ENCODE data around the gene SIK3. TPM values are rescaled to one million over a fixed set of nuclear protein-coding genes. Genes with fewer than 3 reads are reported as not detected.

Gene SIK3
- total RNA-seq, 4 donors from 2014 or later = 14.1 to 77.0 (median 40.7) TPM

- Histone ChIP-seq H3K27me3 (no peaks in the 10 kb centered on the region), H3K4me3 (no peak overlapping the region), H3K36me3 (no peaks in the 10 kb centered on the region), H3K27ac (no peak overlapping the region), H3K9me3 (no peaks in the 10 kb centered on the region), H3K4me1 (no peaks in the 10 kb centered on the region)
- no peak for TF ChIP-seq POLR2A (IDR thresholded peaks at IDR 0.05)
- TF ChIP-seq CTCF (IDR thresholded peaks at IDR 0.05) = no peak
- intact Hi-C loops (cut with DNase I; ENCODE audit: low total_unique reads) = no loop called here
- DNase-seq = no peak
Measured at GRCh38 chr11:117005758-117006157, 92.5 kb downstream of the SIK3 start.

GRCh38 chr11:117002639-117003299, 95.5 kb downstream of the SIK3 start:
- no peak for DNase-seq
- no peaks in the 10 kb centered on the region for H3K36me3 ChIP-seq
- H3K4me3 ChIP-seq = no peak overlapping the region
- H3K9me3 ChIP-seq = no peaks in the 10 kb centered on the region
- intact Hi-C loops (cut with DNase I; ENCODE audit: low total_unique reads) = no loop called here
- no peak for TF ChIP-seq POLR2A (IDR thresholded peaks at IDR 0.05)
- TF ChIP-seq CTCF (IDR thresholded peaks at IDR 0.05) = no peak
- no peaks in the 10 kb centered on the region for H3K27me3 ChIP-seq
- H3K4me1 ChIP-seq = no peaks in the 10 kb centered on the region
- no peak overlapping the region for H3K27ac ChIP-seq

GRCh38 chr11:117000014-117000737, 98.1 kb downstream of the SIK3 start:
- Histone ChIP-seq H3K9me3 (no peaks in the 10 kb centered on the region), H3K27me3 (no peaks in the 10 kb centered on the region), H3K4me1 (no peaks in the 10 kb centered on the region), H3K27ac (no peak overlapping the region), H3K4me3 (no peak overlapping the region), H3K36me3 (no peaks in the 10 kb centered on the region)
- intact Hi-C loops (cut with DNase I; ENCODE audit: low total_unique reads) = no loop called here
- no peak for TF ChIP-seq CTCF (IDR thresholded peaks at IDR 0.05)
- TF ChIP-seq POLR2A (IDR thresholded peaks at IDR 0.05) = no peak
- DNase-seq = no peak

GRCh38 chr11:116997071-116997470, 101.2 kb downstream of the SIK3 start:
- no peaks in the 10 kb centered on the region for H3K27me3 ChIP-seq
- no peak overlapping the region for H3K27ac ChIP-seq
- intact Hi-C loops (cut with DNase I; ENCODE audit: low total_unique reads) = no loop called here
- H3K4me3 ChIP-seq = no peak overlapping the region
- H3K9me3 ChIP-seq = no peaks in the 10 kb centered on the region
- DNase-seq = no peak
- no peak for TF ChIP-seq CTCF (IDR thresholded peaks at IDR 0.05)
- H3K4me1 ChIP-seq = no peaks in the 10 kb centered on the region
- no peaks in the 10 kb centered on the region for H3K36me3 ChIP-seq

GRCh38 chr11:116994195-116994594, 104.0 kb downstream of the SIK3 start:
- Histone ChIP-seq H3K4me1 (no peaks in the 10 kb centered on the region), H3K27ac (peak overlapping the region; percentile 23 to 25), H3K4me3 (no peak overlapping the region), H3K9me3 (no peaks in the 10 kb centered on the region), H3K36me3 (no peaks in the 10 kb centered on the region), H3K27me3 (no peaks in the 10 kb centered on the region)
- TF ChIP-seq CTCF (IDR thresholded peaks at IDR 0.05) (no peak), POLR2A (IDR thresholded peaks at IDR 0.05) (no peak)
- DNase-seq = no peak
- intact Hi-C loops (cut with DNase I; ENCODE audit: low total_unique reads) = no loop called here
